Testis (tissue), 2 donors: Measurements from ENCODE around the gene ADAP1.

Source experiments
- POLR2A ChIP-seq: fragments of 450-650 bp; IDR thresholded peaks from one replicate; pipeline ENCODE4 v1.6.1; 2017; ENCODE audit warnings: antibody characterized with exemption, mild to moderate bottlenecking, moderate library complexity
- TF ChIP-seq, protein P1 (sequence below), 3 experiments: fragments of 450-650 bp in 2 of 3; fragments of 200-600 bp in 1 of 3; sonication (generic) in 1 of 3; IDR thresholded peaks; one replicate each; pipeline ENCODE4 v1.5.1; 2016 to 2019; ENCODE audit warnings: antibody characterized with exemption in 3 of 3, mild to moderate bottlenecking in 2 of 3, moderate library complexity in 1 of 3

DNA sequence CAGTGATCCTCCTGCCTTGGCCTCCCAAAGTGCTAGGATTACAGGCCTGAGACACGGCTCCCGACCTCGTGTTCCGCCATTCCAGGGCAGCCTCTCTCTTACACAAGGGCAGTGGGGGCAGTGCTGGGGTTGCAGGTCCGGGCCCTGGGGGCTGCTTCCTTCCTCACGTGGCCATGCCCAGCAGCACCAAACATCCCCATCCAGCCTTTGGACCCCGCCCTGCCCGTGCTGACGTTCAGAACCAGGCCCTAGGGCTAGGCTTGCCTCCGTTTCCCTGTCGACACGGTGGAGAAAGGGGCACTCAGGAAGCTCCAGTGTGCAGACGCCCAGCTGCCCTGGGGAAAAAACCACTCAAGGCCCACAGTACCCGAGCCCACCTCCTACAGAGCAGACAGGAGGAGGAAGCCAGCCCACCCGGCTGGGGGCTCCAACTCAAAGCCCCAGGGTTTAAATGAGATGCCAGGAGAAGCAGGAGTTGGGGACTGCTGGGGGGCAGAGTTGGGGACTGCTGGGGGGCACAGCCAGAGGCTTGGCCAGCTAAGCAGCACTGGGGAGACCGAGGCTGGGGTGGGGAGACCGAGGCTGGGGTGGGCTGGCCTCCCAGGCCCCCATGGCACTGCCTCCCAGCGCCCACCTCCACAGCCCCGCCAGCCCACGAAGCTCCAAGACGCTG lies 35.9 kb downstream of the ADAP1 start:
- TF ChIP-seq POLR2A: no peak
- TF ChIP-seq, protein P1, sequence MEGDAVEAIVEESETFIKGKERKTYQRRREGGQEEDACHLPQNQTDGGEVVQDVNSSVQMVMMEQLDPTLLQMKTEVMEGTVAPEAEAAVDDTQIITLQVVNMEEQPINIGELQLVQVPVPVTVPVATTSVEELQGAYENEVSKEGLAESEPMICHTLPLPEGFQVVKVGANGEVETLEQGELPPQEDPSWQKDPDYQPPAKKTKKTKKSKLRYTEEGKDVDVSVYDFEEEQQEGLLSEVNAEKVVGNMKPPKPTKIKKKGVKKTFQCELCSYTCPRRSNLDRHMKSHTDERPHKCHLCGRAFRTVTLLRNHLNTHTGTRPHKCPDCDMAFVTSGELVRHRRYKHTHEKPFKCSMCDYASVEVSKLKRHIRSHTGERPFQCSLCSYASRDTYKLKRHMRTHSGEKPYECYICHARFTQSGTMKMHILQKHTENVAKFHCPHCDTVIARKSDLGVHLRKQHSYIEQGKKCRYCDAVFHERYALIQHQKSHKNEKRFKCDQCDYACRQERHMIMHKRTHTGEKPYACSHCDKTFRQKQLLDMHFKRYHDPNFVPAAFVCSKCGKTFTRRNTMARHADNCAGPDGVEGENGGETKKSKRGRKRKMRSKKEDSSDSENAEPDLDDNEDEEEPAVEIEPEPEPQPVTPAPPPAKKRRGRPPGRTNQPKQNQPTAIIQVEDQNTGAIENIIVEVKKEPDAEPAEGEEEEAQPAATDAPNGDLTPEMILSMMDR (IDR thresholded peaks at IDR 0.05): no peak
